ENCODE measurements around the gene NOTCH2.
"Not testable (repeated sequence)": the region's sequence is repeated elsewhere in the genome, so short reads cannot be mapped to it uniquely, and the experiment has no call there.

DNA sequence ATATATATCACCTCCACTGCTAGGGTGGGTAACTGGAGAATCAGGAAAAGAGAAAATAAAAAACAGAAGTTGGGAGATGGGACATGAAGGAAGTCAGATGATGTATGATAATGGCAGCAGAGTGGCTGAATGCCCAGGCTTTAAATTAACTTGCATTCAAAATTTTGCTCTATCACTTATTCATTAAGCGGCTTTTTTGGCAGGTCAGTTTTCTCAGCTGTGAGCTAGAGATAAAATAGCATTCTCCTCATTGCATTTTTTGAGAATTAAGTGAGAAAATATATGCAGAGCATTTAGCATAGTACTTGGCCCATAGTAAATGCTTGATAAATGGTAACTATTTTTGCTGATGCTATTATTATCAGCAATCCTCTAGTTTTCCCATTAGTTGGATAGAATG lies 32.1 kb upstream of the NOTCH2 start:
- TF ChIP-seq, protein P1, sequence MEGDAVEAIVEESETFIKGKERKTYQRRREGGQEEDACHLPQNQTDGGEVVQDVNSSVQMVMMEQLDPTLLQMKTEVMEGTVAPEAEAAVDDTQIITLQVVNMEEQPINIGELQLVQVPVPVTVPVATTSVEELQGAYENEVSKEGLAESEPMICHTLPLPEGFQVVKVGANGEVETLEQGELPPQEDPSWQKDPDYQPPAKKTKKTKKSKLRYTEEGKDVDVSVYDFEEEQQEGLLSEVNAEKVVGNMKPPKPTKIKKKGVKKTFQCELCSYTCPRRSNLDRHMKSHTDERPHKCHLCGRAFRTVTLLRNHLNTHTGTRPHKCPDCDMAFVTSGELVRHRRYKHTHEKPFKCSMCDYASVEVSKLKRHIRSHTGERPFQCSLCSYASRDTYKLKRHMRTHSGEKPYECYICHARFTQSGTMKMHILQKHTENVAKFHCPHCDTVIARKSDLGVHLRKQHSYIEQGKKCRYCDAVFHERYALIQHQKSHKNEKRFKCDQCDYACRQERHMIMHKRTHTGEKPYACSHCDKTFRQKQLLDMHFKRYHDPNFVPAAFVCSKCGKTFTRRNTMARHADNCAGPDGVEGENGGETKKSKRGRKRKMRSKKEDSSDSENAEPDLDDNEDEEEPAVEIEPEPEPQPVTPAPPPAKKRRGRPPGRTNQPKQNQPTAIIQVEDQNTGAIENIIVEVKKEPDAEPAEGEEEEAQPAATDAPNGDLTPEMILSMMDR (IDR thresholded peaks at IDR 0.05) = not testable (repeated sequence)
- TF ChIP-seq EZH2 (IDR thresholded peaks at IDR 0.05) = not testable (repeated sequence)
